Pons (tissue), 1 donor: ENCODE measurements around the gene DYNC1LI1.
"Not testable (repeated sequence)": the region's sequence is repeated elsewhere in the genome, so short reads cannot be mapped to it uniquely, and the experiment has no call there.

ENCODE experiments used
- DNase-seq: peaks from one replicate; pipeline ENCODE4 v3.0.0-alpha.2; 2016; ENCODE audit warnings: low spot score

Gene DYNC1LI1

GRCh38 chr3:32583708-32584107, 13.1 kb upstream of the DYNC1LI1 start:
- DNase-seq, result no peak

- not testable (repeated sequence) for DNase-seq
Measured at GRCh38 chr3:32578669-32579068, 8.0 kb upstream of the DYNC1LI1 start.

GRCh38 chr3:32577581-32578556, 7.2 kb upstream of the DYNC1LI1 start:
- peak; percentile 81 for DNase-seq

- peak; percentile 7 for DNase-seq
Measured at GRCh38 chr3:32577174-32577573, 6.5 kb upstream of the DYNC1LI1 start.

DNA sequence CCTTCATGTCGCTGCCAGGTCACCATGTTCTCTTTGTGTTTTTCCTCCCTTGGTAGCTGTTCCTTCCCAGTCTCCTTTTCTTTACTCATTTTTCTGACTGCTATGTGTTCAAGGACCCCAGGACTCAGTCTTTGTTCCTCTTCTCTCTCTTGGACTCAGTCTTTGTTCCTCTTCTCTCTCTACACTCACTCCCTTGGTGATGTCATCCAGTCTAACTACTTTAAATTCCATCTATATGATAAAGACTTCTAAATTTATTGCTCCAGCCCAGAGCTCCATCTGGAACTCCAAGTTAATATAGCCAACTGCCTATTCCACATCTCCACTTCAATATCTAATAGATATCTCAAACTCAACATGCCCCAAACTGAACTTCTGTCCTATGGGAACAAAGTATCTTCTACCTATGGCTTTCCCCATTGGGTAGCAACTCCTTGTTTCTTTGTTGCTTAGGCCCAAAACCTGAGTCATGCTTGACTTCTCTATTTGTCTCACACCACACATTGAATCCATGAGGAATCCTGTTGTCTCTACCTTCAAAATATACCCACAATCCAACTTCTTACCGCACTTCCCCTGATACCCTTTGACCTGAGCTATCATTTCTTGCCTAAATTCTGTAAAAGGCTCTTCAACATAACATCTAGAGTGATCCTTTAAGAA, 4.9 kb upstream of the DYNC1LI1 start:
- peak; percentile 29 for DNase-seq

GRCh38 chr3:32571192-32571485, 481 bp upstream of the DYNC1LI1 start:
- no peak for DNase-seq

GRCh38 chr3:32569540-32570420, 878 bp downstream of the DYNC1LI1 start:
- DNase-seq, result peak; percentile 66

DNA sequence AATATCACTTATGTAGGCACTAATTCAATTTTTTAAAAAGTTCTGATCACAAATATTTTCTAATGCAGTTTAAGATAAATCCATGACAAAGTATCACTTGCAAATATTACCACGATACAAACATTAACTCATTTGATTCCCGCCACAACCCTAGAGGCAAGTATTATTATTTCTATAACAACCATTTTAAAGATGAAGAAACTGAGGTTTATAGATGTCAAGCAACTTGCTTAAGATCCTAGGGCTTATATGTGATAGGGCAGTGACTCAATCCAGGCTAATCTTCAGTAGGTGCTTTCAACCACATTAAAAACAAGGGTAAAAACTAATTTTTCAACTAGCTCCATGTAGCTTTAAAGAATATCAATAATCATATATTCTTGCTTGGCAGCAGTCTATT, 1.7 kb downstream of the DYNC1LI1 start:
- no peak for DNase-seq

DNA sequence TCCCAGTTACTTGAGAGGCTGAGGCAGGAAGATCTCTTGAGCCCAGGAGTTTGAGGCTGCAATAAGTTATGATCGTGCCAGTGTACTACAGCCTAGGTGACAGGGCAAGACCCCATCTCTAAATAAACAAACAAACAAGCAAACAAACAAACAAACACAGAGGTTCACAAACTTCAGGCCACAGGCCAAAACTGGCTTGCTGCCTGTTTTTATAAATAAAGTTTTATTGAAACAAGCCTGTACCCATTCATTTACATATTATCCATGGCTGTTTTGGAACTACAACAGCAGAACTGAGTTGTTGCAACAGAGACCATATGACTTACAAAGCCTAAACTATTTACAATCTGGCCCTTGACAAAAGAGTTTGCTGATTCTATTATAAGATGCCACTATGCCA, 6.5 kb downstream of the DYNC1LI1 start:
- no peak for DNase-seq

DNA sequence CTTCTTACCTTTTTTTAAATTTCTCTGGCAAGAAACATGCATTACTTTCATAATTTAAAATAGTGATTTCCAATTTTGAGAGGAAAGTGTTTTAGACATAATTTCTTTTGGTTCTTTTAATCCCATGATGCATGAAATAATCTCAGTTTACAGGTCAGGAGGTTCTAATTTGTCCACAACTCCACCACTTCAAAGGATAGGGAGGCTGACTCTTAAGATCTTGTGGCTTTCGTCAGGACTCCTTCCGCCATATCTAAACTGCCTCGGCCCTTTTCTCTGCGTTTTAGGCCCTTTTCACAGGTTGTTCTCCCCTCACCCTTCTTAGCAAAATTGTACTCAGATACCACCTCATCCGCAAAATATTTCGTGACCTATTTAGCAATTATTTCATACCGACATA, 8.0 kb downstream of the DYNC1LI1 start:
- no peak for DNase-seq

DNA sequence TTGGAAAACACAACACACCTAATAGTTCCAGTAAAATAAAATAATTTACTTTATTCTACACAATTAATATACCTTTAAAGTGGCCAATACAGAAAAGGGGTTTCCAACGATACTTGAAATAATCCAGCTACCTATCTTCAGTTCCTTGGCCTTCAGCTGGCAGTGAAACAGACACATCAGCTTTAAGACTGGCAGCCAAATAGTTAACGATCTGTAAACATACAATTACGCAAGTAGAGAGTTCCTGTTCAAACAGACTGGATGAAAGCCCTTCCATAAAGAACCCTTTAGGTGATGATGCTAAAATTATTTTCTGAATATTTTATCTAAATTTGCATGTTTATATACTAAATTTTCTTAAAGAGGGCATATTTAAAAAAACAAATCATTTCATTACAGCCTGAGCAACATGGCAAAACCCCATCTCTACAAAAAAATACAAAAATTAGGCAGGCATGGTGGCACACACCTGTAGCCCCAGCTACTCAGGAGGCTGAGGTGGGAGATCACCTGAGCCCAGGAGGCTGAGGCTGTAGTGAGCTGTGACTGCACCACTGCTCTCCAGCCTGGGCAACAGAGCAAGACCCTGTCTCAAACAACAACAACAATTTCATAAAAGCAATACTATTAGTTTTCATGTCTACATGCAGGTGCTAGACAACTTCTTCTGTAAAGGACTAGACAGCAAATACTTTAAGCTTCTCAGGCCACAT, 12.9 kb downstream of the DYNC1LI1 start:
- DNase-seq, result no peak

GRCh38 chr3:32556332-32556731, 14.3 kb downstream of the DYNC1LI1 start:
- DNase-seq, result no peak

DNA sequence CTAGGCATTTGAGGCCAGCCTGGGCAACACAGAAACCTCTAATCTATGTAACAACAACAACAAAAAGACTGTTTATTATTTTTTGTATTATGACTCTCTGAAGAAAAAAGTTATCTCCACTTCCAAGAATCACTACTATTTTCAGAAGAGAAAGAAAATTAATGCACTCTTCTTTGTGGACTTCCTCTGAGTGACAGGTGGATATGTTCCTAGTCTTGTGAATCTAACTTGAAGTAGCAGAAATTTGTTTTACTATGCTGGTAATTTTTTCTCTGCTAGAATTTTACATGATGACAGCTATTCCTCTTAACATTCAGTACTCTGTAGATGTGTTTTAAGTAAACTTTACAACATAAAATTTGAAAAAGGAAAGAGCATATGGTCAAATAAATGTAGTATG, 16.7 kb downstream of the DYNC1LI1 start:
- no peak for DNase-seq

DNA sequence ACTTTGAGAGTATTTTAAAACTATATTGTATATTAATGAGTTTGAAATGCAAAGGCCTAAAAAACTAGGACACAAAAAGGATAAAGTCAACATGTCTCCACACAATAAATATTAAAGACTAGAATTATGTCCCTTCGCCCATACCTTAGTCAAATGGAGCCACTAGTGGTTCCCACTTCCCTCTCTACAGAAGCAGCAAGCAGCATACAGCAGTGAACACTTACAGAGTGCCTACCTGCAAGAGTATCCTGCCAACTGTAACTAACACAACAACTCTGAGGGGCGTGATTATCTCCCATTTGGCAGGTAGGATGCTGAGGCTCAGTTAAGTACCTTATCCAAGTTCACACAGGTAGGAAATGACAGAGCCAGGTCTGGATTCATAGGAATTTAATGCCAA, 17.2 kb downstream of the DYNC1LI1 start:
- no peak for DNase-seq

DNA sequence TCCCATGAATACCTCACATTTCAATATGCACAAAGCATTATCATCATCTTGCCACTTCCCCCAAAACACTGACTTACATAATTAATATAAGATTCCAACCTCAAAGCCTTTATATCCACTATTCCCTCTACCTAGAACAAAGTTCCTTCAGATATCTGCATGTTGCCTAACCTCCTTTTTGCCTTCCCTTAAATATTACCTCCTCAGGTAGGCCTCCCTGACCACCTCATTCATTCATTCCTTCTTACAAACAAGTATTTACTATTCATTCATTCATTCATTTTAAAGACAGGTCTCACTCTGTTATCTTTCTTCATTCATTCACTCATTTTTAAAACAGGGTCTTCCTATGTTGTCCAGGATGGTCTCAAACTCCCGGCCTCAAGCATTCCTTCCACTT, 18.6 kb downstream of the DYNC1LI1 start:
- DNase-seq, result no peak

GRCh38 chr3:32551496-32551895, 19.2 kb downstream of the DYNC1LI1 start:
- no peak for DNase-seq

- no peak for DNase-seq
Measured at GRCh38 chr3:32551087-32551486, 19.6 kb downstream of the DYNC1LI1 start.

DNA sequence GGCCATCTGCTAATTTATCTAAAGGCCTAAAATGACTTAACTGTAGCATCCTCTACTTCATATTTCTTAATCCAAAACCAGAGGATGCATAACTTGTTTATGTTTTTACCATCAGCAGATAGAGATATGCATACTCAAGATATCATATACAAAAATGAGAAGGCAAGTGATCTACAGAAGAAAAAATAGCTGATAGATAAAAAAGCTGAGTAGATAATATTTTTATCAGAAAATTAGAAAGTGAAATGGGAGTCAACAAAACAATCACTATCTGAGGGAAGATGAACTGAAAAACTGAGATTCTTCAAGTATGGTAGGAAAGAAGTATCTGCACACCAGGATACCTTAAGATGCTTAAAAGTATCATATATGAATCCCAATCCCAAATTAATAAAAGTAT, 25.4 kb downstream of the DYNC1LI1 start:
- DNase-seq, result no peak

GRCh38 chr3:32544894-32545293, 25.8 kb downstream of the DYNC1LI1 start:
- no peak for DNase-seq

- no peak for DNase-seq
Measured at GRCh38 chr3:32542807-32543206, 27.9 kb downstream of the DYNC1LI1 start.

DNA sequence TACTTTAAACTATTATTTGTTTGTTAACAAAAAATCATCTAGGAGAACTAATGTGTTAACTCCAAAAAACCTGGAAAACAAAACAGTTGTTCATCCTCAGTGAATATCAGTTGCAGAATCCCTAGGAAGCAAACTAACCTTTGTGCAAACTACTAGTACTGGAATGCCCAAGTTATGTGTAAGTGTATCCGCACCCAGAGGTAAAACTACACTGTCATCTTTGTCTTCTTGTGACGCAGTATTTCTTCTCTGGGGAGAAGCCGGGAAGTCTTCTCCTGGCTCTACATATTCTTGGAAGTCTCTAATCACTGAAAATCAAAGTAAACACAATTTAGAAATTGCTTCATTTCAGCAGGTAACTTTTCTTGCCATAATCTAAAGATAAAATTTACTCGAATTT, 29.8 kb downstream of the DYNC1LI1 start:
- DNase-seq, result no peak

- DNase-seq, result no peak
Measured at GRCh38 chr3:32532434-32532833, 38.2 kb downstream of the DYNC1LI1 start.
